Stimulated activated CD8-positive, alpha-beta memory T cell treated with anti-CD3 and anti-CD28 coated beads, Interleukin-4, amount 100 ng/mL, for 1 hour (primary cell): ENCODE data around the gene HOXB6.

Experiments
- DNase-seq, 2 donors: peaks; one replicate each; pipeline ENCODE4 v3.0.0-alpha.2; 2020; ENCODE audit warnings: low read depth in 2 of 2, low spot score in 1 of 2

The HOXB6 gene

DNA sequence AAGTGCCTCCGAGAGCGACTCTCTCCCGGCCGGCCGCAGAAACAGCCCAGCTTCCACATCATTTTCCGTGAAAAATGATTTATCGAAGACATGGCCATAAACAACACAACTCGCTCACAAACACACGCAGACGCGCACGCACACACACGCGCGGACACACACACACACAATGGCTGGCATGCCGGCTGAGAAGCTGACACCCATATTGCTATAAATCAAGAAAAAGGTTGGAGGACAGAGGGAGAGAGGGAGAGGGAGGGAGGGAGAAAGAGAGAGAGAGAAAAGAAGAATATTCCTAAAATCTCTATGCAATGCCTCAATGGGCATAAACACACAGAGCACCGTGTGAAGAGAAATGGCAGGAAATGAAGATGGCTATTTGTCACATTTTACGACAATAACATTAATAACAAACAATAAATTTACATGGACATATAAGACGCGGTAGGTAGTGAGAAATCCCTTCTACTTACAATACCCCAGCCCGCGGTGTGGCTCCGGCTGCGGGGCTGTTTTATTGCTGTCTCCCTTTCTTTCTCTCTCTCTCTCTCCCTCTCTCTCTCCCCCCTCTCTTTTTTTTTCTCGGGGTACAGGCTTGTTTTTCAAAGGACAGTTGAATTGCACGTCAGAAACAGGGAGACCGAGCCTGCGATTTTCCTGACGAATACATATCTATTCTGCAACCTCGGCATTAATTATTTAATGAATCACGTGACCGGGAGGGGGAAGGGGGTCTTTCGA, 36.1 kb downstream of the HOXB6 start:
- no peak for DNase-seq

DNA sequence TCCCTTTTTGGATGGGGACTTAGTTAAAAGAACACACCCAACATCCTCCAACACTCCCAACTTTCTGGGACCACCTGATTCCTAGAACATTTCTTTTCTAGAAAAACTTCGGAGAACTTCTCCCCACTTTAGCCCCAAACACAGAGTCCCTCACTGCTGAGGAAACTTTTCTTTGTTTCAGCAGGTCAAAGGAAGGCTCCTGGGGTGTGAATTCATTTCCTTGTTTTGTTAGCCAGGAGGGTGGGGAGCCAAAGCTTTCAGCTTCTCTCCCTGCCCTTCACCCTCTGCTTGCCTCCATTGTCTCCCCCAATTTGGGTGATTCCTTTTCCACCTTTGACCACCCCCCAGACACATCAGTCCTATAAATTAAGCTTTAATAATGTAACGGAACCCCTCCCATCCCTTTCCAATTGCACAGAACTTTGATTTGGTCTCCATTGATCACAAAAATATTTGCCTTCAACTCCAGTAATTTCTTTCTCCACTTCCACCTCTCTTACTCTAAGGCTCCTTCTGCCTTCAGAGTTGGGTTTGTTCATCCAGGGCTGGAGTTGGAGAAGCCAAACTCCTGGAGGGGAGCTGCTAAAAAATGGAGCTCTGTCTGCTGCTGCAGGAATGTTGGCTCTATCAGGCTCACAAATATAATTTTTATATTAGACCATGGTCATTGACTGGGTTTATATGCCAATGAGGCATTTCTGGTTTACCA, 37.0 kb downstream of the HOXB6 start:
- DNase-seq: no peak

DNA sequence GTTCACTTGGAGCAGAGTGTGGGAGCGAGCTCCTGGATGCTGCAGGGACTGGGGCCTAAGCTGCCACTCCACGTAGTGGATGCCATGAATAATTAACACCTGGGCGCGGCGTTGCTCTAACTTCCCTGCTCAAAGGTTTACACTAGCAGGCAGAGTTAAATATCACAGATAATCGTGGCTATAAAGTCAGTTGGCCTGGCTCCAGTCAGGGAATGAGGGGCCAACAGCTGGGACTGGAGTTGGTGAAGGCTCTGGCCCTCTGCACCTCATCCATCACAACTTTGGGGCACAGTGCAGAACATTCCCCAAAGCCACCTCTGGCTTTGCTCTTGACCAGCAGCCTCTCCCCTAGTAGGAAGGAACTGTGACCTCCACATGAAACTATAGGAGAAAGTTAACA, 37.6 kb downstream of the HOXB6 start:
- no peak for DNase-seq

- no peak for DNase-seq
Observed at GRCh38 chr17:48566717-48567116, 38.1 kb downstream of the HOXB6 start.

DNA sequence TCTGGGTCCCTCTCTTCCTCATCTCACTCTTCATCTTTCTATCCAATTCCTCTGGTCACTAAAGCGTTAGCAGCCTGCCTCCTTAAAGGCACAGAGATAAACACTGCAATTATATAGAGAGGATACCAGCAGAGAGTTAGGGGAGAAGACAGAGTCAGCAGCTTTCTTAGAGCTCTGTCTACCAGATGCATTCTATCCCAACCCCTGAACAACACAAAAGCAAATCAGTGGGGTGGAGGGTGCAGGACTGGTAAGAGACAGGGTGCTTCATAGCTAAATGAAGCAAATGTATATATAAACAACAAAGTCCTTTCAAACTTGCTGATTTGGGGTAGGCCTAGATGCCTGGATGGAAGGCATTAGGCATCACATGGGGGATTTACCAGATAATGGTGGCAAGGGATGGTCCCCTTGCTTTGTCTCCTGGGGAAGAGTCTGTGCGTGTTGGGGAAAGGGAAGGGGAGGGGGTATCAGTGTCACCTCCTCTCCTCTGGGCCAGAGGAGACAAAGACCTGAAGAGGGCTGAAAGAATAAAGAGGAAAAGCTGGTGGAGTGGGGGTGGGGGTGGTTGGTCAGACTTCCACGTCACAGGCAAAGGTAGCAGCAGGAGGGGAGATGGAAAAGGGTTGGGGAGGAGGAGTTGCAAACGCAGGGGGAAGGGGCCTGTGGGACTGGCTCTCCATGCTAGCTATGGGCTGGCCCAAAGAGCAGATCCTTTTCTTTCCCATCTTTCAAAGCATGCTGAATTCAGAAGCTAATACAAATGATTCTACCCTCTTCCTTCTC, 38.7 kb downstream of the HOXB6 start:
- no peak for DNase-seq

DNA sequence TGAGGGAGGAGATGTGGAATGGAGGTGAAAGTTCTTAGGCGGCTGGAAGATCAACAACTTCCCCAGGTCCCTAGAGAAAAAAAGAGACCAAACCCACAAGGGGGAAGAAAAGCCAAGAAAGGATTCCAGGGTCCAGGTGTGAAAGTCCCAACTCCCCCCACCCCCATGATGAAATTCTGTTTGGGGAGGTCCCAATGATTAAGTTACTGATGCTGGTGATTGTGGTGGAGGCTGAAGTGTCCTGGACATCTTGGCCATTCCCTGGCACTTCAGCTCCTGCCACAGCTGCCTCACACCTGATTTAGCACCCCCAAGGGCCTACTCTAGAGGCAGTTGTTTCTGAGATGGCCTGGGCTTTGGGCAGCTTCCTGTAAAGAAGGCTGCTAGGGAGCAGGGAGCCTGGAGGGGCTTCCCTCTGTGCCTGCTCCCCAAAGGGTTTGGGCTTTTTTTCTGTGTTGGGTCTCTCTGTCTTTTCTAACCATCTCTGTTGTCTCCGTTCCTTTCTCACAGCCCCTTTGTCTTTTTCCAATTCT, 39.7 kb downstream of the HOXB6 start:
- DNase-seq: no peak

DNA sequence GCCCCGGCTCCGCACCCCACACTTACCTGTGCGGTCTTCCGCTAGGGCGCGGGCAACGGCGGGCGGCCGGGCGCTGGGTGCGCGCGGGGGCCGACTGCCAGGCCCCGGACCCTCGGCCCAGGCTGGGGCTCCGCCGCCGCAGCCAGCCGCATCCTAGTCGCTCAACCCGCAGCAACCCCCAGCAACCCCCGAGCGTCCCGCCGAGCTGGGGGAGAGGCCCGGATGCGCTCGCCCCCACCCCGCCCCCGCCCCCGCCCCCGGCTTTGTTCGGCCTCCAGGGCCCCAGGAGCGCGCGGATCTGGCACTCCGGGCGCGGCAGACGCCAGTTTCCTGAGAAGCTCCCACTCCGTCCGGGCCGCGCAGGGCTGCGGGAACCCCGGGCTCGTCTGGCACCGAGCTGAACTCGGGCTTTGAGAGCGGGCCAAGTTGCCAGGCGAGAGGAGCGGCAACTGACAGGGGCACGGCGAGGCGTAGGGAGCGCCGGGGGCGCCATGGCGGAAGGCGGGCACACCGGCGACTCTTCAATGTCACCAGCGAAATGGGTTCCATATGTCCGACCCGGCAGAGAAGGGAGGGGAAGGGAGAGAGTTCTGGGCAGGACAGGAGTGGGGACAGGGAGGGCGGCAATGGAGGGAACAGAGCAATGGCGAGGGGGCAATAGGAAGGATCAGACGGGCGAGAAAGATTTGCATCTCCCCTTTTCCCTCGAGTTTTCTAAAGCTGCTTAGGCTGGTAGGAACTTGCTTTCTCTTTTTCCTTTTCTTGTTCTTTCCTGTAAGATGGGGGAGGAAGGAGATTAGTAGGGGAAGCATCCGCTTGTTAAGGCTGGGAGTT, 40.4 kb downstream of the HOXB6 start:
- DNase-seq: no peak

DNA sequence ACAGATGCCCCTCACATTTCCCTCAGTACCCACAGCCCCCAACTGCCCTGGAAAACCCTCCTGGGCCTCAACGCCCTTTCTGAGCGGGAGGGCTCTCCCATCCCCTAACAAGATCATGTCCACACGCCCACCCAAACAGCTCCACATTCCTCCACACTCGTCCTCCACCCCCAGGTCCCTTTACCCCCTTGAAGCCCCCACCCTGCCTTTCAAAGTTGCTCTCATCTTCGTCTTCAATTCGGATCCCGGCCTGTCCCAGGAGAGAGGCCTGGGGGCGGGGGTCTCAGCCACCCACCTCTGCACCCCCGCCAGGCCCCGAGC, 41.0 kb downstream of the HOXB6 start:
- DNase-seq: no peak

GRCh38 chr17:48563385-48563838, 41.4 kb downstream of the HOXB6 start:
- DNase-seq: no peak

GRCh38 chr17:48562934-48563333, 41.9 kb downstream of the HOXB6 start:
- DNase-seq: no peak

GRCh38 chr17:48561884-48562810, 42.6 kb downstream of the HOXB6 start:
- DNase-seq: no peak

DNA sequence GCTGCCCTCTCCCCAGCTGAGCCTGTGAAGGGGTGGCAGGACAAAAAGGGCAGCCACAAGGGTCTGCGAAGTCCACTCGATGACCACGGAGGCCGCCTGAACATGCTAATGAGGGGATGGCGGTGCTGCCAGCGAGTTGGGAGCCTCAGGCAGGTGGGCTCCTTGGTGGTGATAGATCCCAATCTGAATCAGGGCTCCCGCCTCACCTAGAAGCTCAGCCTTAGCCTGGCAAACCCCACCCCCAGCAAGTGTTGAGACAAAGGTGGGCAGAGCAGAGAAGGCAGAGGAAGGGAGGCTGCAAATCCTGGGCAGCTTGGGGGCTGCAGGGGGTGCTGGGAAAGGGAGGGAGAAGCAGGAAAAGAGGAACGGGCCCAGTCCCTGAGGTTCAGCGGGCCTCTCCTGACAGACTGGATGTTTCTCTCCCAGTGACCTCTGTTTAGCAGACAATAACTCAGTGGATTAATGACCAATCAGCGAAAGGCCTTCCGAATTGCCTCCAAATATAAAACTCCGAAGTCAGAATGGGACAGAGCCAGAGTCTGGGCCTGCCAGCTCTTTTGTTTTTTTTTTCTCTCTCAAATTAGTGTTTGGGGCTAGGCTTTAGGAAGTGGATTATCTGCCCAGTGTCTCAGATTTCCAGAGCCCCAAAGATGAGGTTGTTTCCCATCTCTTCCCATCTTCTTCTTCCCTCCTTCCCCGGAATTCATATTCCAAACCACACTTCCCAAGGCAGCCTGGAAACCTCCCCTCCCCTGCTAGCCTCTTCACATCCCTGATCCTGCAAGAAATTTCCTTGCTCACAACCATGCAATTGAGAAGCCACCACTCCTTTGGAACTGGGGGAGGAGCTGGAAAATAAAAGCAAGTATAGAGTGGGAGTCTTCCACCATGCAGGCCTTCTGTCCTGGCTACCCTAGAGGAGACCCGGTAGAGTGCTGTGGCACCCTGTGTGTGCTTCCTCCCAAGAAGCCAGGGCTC, 44.7 kb downstream of the HOXB6 start:
- no peak for DNase-seq

- no peak for DNase-seq
Observed at GRCh38 chr17:48559122-48559839, 45.5 kb downstream of the HOXB6 start.

DNA sequence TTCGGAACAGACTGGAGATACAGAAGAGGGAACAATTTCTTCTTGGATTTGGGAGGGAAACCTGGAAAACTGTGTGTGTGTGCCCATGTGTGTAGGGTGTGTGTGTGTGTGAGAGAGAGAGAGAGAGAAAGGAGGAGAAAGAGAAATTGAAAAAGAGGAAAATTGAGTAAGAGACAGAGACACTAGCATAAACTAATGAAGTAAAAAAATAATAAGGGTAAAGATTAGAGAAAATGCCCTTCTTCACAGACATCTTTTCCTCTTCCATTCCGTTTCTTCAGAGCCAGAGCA, 46.0 kb downstream of the HOXB6 start:
- no peak for DNase-seq

- no peak for DNase-seq
Observed at GRCh38 chr17:48558057-48558830, 46.5 kb downstream of the HOXB6 start.

DNA sequence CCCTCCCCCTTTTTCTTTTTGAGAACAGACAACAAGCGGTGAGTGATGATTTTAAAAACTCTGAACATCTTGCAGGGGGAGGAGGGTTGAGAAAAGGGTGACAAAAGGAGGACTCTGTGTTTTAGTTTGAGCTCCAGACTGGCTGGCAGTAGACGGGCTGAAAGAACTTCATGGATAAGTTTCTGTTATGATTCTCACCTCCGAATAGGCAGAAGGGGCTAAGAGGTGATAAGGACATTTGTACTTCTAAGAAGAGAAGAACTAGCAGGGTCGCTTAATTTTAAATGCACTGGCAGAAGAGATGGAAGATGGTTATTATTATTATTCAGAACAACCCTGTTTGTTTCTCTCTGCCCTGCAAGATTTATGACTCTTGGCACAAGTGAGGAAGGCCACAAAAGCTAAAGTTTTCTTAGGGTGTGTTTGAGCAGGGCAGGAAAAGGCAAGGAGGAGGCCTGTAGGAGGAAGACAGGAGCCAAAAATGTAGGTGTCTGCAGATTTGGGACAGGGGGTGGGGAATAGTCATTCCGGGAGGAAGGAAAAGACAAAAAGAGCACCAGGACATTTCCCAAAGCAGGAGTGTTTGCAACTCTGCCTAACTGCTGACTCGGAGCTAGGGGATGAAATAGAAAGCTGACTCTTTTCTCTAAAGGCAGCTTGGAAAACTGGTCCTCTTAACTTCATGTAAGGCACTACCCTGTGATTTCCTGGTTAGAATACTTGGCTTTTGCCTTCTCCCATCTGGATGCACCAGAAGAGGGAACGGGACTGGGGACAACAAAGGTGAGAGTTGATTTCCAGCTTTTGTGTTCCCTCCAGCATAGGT, 48.0 kb downstream of the HOXB6 start:
- no peak for DNase-seq

DNA sequence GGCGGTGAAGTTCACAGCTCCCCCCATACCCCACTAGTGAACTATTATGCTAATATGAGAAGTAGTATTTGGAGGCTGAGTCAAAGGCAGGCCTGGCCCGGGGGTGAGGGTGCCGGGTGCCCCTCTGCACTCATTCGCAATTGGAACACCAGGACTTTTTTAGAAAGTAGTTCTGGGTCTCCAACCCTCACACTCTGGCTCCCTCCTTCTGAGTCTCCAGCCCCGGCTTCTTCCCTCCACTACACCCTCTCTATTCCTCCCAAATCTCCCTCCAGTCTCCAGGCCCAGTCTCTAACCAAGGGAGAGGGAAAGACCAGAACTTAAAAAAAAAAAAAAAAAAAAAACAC, 48.6 kb downstream of the HOXB6 start:
- no peak for DNase-seq
